Measurements from ENCODE around the gene CADPS.

DNA sequence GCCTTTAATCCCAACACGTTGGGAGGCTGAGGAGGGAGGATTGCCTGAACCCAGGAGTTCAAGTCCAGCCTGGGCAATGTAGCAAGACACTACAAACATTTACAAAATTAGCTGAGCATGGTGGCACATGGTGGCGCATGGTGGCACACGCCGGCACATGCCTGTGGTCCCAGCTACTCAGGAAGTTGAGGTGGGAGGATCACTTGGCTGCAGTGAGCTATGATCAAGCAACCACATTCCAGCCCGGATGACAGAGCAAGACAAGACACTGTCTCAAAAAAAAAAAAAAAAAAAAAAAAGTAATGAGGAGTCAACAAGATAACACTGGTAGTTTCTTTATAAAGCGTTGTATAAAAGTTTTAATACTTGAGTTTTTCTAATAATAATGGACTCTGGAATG, 511.9 kb downstream of the CADPS start:
- no peak for TF ChIP-seq POLR2AphosphoS5 (IDR thresholded peaks at IDR 0.05; ENCODE audit: low read depth, low read length)
- TF ChIP-seq TAF1 (IDR thresholded peaks at IDR 0.05; ENCODE audit: borderline replicate concordance, insufficient read depth, low read length), result no peak
- TF ChIP-seq SIN3A (IDR thresholded peaks at IDR 0.05; ENCODE audit: borderline replicate concordance, insufficient read depth, low read length), result no peak
- TF ChIP-seq, protein P1, sequence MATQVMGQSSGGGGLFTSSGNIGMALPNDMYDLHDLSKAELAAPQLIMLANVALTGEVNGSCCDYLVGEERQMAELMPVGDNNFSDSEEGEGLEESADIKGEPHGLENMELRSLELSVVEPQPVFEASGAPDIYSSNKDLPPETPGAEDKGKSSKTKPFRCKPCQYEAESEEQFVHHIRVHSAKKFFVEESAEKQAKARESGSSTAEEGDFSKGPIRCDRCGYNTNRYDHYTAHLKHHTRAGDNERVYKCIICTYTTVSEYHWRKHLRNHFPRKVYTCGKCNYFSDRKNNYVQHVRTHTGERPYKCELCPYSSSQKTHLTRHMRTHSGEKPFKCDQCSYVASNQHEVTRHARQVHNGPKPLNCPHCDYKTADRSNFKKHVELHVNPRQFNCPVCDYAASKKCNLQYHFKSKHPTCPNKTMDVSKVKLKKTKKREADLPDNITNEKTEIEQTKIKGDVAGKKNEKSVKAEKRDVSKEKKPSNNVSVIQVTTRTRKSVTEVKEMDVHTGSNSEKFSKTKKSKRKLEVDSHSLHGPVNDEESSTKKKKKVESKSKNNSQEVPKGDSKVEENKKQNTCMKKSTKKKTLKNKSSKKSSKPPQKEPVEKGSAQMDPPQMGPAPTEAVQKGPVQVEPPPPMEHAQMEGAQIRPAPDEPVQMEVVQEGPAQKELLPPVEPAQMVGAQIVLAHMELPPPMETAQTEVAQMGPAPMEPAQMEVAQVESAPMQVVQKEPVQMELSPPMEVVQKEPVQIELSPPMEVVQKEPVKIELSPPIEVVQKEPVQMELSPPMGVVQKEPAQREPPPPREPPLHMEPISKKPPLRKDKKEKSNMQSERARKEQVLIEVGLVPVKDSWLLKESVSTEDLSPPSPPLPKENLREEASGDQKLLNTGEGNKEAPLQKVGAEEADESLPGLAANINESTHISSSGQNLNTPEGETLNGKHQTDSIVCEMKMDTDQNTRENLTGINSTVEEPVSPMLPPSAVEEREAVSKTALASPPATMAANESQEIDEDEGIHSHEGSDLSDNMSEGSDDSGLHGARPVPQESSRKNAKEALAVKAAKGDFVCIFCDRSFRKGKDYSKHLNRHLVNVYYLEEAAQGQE (IDR thresholded peaks at IDR 0.05; ENCODE audit: insufficient read depth in 1 of 2, low read depth in 2 of 2, low read length in 2 of 2), result no peak

All from PFSK-1 (cell line).